ENCODE data around the gene SAPCD1. TPM values are rescaled to one million over a fixed set of nuclear protein-coding genes. Genes with fewer than 3 reads are reported as not detected.

The SAPCD1 gene
- total RNA-seq, 2 donors from 2014 or later: 9.2 to 25.2 TPM

DNA sequence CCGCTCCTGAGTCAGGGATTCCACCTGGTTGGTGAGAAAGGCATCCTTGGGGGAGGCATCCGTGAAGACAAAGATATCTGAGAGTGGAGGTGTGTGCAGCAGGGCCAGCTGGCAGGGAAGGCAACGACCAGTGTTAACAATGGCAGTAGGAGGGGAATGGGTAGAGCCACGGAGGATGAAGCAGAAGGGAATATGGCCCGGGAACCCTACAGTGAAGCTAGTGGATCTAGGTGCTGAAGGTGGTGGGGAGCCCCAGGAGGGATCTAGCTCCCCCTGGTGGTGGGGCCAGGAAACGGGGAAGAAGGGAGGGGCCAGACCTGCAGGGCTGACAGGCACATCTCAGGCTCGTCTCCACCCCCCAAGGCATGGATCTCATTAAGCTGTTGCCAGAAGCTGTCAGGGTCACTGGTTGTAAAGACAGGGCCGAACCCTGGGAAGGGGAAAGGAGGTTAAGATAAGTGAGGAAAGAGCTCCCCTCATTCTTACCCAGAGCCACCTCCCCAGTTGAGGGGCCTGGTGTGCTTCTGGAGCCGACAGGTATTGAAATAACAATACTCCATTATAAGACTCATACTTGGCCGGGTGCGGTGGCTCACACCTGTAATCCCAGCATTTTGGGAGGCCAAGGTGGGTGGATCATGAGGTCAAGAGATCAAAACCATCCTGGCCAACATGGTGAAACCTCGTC lies 7.4 kb downstream of the SAPCD1 start:
- no peaks in the 10 kb centered on the region for H3K27me3 Mint-ChIP-seq
- no peaks in the 10 kb centered on the region for H3K9me3 Mint-ChIP-seq
- H3K27ac Mint-ChIP-seq: peak overlapping the region; percentile 50 to 65
- DNase-seq (ENCODE audit: low spot score) (peak; percentile 83), ATAC-seq (peak; percentile 85 to 91)
- H3K4me3 Mint-ChIP-seq: no peak overlapping the region
- peaks cover 17% of the 10 kb centered on the region in 2 donors for H3K4me1 Mint-ChIP-seq (ENCODE audit: low read depth in 2 of 2)
- H3K36me3 Mint-ChIP-seq: no peaks in the 10 kb centered on the region

DNA sequence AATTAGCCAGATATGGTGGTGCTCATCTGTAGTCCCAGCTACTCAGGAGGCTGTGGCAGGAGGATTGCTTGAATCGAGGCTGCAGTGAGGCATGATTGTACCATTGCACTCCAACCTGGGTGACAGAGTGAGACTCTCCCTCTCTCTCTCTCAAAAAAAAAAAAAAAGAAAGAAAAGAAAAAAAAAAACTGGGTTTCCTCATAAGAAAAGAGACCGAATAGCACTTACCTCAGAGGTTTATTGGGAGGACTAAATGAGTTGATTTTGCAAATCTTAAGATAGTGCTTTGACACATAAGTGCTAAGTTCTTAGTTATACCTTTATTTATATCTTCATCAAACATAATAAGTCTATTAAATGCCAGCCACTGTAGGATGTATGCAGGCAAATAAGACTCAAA lies 8.4 kb downstream of the SAPCD1 start:
- Mint-ChIP-seq H3K9me3 (no peaks in the 10 kb centered on the region), H3K27me3 (no peaks in the 10 kb centered on the region), H3K4me1 (ENCODE audit: low read depth in 2 of 2) (peaks cover 17 to 19% of the 10 kb centered on the region in 2 donors), H3K27ac (no peak overlapping the region), H3K4me3 (no peak overlapping the region), H3K36me3 (no peaks in the 10 kb centered on the region)
- ATAC-seq: no peak
- DNase-seq (ENCODE audit: low spot score): no peak

DNA sequence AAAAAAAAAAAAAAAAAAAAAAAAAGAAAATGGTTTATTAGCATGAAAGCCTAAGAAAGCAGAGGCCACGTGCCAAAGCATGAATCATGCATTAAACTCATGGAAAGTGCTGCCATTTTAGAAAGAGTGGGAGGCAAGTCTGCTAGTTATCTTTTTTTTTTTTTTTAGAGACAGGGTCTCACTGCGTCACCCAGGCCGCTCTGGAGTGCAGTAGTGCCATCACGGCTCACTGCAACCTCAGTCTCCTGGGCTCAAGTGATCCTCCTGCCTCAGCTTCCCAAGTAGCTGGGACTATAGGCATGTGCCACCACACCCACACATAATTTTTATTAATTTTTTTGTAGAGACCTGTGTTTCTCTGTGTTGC lies 9.5 kb downstream of the SAPCD1 start:
- no peaks in the 10 kb centered on the region for H3K36me3 Mint-ChIP-seq
- DNase-seq (ENCODE audit: low spot score): no peak
- no peaks in the 10 kb centered on the region for H3K9me3 Mint-ChIP-seq
- no peak overlapping the region for H3K4me3 Mint-ChIP-seq
- no peak overlapping the region for H3K27ac Mint-ChIP-seq
- H3K27me3 Mint-ChIP-seq: no peaks in the 10 kb centered on the region
- no peak for ATAC-seq
- H3K4me1 Mint-ChIP-seq (ENCODE audit: low read depth in 2 of 2): peaks cover 23 to 24% of the 10 kb centered on the region in 2 donors

DNA sequence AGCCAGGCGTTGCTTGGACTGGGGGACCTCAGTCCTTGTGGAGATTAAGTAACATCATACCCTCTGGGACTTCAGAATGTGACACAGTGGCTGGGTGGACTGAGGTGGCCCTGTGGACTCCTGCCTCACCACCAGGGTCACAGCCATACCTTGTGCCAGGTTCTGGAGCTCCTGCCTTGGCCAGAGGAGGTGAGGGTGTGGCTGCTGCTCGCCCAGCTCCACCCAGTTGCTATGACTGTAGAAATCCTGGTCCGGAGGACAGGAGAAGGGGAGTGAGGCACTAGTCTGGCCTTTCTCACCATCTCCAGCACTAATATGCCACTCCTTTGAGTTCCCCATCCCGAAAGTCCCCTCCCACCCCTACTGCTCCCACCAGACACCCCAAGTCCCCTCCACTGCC lies 12.7 kb downstream of the SAPCD1 start:
- DNase-seq (ENCODE audit: low spot score) (no peak), ATAC-seq (no peak)
- Mint-ChIP-seq H3K4me3 (no peak overlapping the region), H3K27ac (peak overlapping the region in 1 of 2 donors; percentile 79), H3K36me3 (no peaks in the 10 kb centered on the region), H3K9me3 (no peaks in the 10 kb centered on the region), H3K27me3 (no peaks in the 10 kb centered on the region), H3K4me1 (ENCODE audit: low read depth in 2 of 2) (peaks cover 23 to 24% of the 10 kb centered on the region in 2 donors)

DNA sequence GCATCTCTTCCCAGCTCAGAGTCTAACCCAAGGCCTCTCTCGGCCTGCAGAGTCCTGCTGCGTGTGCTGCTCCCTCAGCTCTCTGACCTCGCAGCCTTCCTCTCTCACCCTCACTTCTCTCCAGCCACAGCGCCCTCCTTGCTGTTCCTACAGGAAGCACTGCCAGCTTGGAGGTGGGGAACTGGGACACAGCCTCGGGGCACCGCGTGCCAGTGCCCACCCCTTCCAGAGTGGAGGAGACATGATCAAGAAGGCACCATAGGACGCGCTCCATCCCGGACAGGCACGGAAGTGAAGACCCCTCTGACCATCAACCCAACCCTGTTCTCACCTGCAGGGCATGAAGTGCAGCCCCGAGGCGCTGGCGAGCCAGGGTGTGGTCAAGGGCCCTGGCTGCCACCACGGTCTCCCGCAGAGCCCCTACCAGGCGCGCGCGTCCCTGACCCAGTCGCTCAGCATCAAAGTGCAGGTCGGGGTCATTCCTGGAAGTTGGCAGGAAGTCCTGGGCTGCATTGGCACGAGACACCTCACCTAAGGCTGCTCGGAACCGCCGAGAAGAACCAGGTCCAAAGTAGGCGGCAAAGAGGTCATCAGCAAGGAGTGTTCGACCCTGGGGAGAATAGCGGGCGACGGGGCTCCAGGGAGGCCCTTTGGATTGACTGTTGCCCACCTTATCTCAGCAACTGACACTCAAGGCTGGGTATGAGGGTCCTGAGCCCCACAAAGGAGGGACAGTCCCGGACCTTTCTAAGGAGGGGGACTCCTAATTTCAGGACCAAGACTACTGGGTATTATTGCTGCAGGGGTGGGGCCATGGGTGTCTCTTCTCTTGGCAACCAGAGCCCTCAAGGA lies 13.4 kb downstream of the SAPCD1 start:
- H3K4me3 Mint-ChIP-seq: peak overlapping the region; percentile 16
- DNase-seq (ENCODE audit: low spot score) (no peak), ATAC-seq (no peak)
- no peaks in the 10 kb centered on the region for H3K27me3 Mint-ChIP-seq
- H3K9me3 Mint-ChIP-seq: no peaks in the 10 kb centered on the region
- peak overlapping the region in 1 of 2 donors; percentile 79 for H3K27ac Mint-ChIP-seq
- H3K4me1 Mint-ChIP-seq (ENCODE audit: low read depth in 2 of 2): peaks cover 23 to 24% of the 10 kb centered on the region in 2 donors
- no peaks in the 10 kb centered on the region for H3K36me3 Mint-ChIP-seq

DNA sequence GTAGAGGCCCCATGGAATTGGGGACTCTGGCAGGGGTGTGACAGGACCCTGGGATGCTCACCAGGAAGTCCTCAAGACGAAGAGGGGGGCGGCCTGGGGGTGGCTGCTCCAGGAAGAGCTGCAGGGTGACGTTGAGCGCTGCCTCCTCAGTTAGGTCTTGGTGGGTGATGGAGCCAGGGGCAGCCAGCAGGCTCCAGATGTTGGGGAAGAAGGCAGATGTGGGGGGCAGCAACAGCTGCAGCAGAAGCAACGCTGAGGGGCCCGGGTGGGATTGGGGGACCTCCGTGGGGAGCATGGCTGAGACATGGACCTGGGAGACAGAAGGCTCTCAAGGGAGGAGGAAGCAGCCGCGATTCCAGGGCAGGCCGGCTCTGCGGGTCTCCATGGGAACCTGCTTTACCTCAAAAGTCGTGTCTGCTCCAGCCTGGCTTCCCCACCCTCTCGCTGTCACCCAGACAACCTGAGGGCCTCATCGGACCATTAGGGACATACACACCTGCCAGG lies 14.1 kb downstream of the SAPCD1 start:
- no peaks in the 10 kb centered on the region for H3K9me3 Mint-ChIP-seq
- ATAC-seq (no peak), DNase-seq (ENCODE audit: low spot score) (no peak)
- no peaks in the 10 kb centered on the region for H3K36me3 Mint-ChIP-seq
- peak overlapping the region; percentile 16 for H3K4me3 Mint-ChIP-seq
- peaks cover 18 to 19% of the 10 kb centered on the region in 2 donors for H3K4me1 Mint-ChIP-seq (ENCODE audit: low read depth in 2 of 2)
- H3K27me3 Mint-ChIP-seq: no peaks in the 10 kb centered on the region
- peak overlapping the region in 1 of 2 donors; percentile 79 for H3K27ac Mint-ChIP-seq

DNA sequence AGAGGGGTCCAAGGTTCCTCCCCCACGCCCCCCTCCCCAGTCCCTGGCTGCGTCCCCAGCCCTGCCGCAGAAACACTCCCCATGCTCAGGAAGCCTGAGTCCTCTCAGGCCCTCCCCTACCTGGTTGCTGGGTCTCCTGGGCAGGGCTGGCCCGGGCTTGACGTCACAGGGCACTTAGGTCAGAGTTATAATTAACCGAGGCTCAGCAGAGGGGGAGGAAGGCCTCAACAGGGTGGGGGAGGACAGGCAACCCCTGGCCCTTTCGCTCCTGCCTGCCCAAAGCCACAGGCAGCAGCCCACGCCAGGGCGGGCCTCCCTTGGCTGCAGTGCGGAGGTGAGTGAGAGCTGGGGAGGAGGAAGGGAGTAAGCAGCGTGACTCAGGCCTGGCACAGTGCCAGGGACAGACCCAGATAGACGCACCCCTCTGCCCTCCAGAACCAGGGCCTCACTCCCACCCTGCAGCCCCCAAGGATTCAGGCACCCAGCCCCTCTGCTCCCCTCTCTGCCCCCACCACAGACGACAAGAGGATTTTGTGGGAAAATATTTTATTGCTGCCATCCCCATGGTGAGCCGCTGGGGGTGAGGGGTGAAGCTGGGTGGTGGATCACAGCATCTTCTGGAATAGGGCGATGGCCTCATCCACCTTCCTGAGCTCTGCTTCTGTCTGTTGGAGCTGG lies 14.7 kb downstream of the SAPCD1 start, which contains the start of gene VWA7:
Gene VWA7 (minus strand): TSS at position 340 of the 678 bp plus-strand sequence. CDS start 549 bp downstream, outside the sequence.
- H3K27ac Mint-ChIP-seq: peak within 1 kb of the TSS; percentile 16 to 79
- no peaks in the 10 kb centered on the region for H3K9me3 Mint-ChIP-seq
- peak; percentile 84 to 85 for ATAC-seq

DNA sequence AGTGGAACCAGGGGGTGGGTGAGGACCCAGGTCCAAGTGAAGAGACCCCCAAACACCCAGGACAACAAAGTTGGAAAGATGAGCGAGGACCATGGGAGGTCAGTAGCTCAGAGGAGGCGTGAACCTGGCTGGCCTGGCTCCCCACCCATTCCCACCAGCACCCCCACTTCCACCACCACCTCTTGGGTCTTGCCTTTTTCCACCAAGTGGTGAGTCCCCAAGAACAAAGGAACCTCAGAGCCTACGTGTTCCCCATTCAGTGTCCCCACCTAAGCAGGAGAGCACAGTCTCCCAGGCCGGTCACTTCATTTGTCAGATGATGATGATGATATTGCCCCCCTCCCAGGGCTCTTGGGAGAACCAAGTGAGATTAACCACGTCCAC lies 15.2 kb downstream of the SAPCD1 start:
- no peaks in the 10 kb centered on the region for H3K36me3 Mint-ChIP-seq
- no peaks in the 10 kb centered on the region for H3K9me3 Mint-ChIP-seq
- H3K27me3 Mint-ChIP-seq: no peaks in the 10 kb centered on the region
- no peak overlapping the region for H3K4me3 Mint-ChIP-seq
- peak overlapping the region; percentile 16 to 79 for H3K27ac Mint-ChIP-seq
- DNase-seq (ENCODE audit: low spot score): no peak
- no peak for ATAC-seq
- peaks cover 17 to 18% of the 10 kb centered on the region in 2 donors for H3K4me1 Mint-ChIP-seq (ENCODE audit: low read depth in 2 of 2)

More for the DNA sequence above, 14.7 kb downstream of the SAPCD1 start, which contains the start of gene VWA7:
- peak; percentile 71 for DNase-seq (ENCODE audit: low spot score)
- H3K4me1 Mint-ChIP-seq (ENCODE audit: low read depth in 2 of 2): peaks cover 18 to 19% of the 10 kb centered on the region in 2 donors
- no peaks in the 10 kb centered on the region for H3K27me3 Mint-ChIP-seq
- H3K36me3 Mint-ChIP-seq: no peaks in the 10 kb centered on the region
- H3K4me3 Mint-ChIP-seq: peak within 1 kb of the TSS; percentile 16

DNA sequence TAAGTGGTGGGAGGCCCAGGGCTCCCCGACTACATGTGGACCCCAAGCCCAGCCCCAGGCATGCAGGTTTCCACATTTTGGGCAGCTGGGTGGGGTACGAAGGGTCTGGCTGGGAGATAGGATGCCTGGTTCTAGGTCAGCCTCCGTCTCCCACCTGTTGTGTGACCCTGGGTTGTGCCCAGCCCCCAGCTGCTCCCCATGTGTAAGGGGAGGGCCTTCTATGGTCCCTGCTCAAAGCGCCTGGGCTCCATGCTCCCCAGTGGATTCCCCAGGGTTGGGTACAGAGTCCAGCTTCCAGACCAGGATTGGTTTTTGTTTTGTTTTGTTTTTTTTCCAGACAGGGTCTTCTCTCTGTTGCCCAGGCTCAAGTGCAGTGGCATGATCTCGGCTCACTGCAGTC lies 15.7 kb downstream of the SAPCD1 start:
- Mint-ChIP-seq H3K27me3 (no peaks in the 10 kb centered on the region), H3K4me1 (ENCODE audit: low read depth in 2 of 2) (peaks cover 14% of the 10 kb centered on the region in 2 donors), H3K9me3 (no peaks in the 10 kb centered on the region), H3K4me3 (no peak overlapping the region), H3K36me3 (no peaks in the 10 kb centered on the region), H3K27ac (peak overlapping the region in 1 of 2 donors; percentile 79)
- ATAC-seq (no peak), DNase-seq (ENCODE audit: low spot score) (no peak)

DNA sequence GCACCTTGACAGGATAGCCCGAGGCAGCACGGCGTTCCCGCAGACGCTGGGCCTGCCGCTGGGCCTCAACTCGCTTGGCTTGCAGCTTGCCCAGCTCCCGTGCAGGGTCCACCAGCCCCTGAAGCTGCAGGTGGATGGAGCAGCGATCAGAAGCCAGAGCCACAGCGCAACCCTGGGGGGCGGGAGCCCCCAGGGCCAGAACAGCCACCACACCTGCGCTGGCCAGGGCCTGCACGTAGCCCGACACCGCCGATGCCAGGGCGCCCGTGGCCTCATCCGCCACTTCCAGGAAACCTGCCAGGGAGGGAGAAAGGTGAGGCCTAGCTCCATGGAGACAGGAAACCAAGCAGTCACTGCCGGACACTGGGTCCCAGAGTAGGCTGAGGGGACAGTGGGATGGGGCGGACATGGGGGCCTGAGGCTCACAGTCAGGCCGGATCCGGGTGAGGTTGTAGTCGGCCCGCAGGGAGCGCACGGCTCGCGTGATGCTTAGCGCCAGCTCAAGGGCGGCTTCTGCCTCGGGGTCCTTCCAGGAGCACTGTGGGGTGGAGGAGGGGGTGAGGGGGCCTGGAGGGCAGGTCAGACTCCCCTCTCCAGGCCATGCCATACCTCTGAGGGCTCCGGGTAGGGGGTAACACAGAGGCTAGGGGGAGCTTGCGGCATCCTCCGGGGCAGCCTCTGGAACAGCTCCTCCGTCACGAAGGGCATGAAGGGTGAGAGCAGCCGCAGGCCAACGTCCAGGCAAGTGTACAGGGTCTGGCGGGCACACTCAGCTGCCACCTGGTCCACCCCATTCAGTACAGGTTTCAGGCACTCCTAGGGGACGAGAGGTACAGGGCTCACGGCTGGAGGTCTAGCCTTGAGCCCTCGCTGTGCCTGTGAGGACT lies 16.8 kb downstream of the SAPCD1 start:
- Mint-ChIP-seq H3K27ac (no peak overlapping the region), H3K9me3 (no peaks in the 10 kb centered on the region), H3K4me3 (no peak overlapping the region), H3K27me3 (no peaks in the 10 kb centered on the region), H3K4me1 (ENCODE audit: low read depth in 2 of 2) (peaks cover 14% of the 10 kb centered on the region in 2 donors), H3K36me3 (no peaks in the 10 kb centered on the region)
- DNase-seq (ENCODE audit: low spot score) (no peak), ATAC-seq (no peak)

DNA sequence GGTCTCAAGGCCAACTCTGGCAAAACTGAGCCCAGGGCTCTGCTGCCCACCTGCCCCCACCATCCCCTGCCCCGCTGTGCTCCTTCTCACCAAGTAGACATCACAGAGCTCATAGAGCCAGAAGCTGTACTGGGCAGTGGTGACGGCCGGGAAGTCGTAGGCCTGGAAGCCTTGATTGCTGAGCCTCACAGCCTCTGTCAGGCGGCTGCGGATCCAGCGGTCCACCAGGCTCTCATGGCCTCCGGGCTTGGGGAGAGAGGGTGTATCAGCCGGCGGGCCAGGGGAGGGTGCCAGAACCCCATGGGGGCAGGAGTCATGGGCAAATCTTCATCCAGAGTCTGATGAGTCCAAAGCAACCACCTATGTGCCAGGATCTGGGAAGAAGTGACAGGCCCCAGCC lies 17.5 kb downstream of the SAPCD1 start:
- no peaks in the 10 kb centered on the region for H3K9me3 Mint-ChIP-seq
- no peak overlapping the region for H3K4me3 Mint-ChIP-seq
- H3K27ac Mint-ChIP-seq: no peak overlapping the region
- ATAC-seq (no peak), DNase-seq (ENCODE audit: low spot score) (no peak)
- peaks cover 14% of the 10 kb centered on the region in 2 donors for H3K4me1 Mint-ChIP-seq (ENCODE audit: low read depth in 2 of 2)
- H3K36me3 Mint-ChIP-seq: no peaks in the 10 kb centered on the region
- H3K27me3 Mint-ChIP-seq: no peaks in the 10 kb centered on the region

DNA sequence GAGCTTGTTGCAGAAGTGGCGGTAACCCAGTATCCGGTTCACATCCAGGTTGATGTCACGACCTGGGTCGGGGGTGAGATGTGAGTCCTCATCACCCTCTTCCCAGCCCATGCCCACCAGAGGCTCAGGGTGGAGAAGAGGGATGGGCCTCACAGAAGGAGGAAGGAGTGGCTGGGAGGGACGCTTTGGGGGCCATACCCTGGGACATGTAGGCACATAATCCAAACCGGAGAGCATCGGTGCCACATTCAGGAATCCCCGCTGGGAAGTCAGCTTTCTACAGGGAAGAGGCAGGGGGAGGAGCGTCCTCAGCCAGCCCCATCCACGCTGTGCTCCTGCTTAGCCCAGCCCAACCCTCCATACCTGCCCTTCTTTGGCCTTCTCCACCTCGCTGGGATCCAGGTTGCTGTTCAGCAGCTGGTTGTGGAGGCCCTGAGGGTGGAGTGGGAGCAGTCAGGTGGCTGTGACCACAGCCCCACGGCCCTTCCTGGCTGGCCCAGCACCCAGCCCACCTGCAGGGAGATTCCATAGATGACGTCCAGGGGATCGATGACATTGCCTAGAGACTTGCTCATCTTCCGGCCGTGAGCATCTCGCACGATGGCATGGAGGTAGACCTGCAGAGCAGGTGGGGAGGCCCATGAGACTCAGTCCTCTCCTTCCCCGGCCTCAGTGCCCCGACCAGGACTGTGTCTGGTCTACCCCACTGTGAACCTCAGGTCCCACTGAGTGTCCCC lies 18.2 kb downstream of the SAPCD1 start:
- Mint-ChIP-seq H3K9me3 (no peaks in the 10 kb centered on the region), H3K27me3 (no peaks in the 10 kb centered on the region), H3K4me3 (no peak overlapping the region), H3K4me1 (ENCODE audit: low read depth in 2 of 2) (peaks cover 10 to 14% of the 10 kb centered on the region in 2 donors), H3K27ac (no peak overlapping the region), H3K36me3 (no peaks in the 10 kb centered on the region)
- no peak for ATAC-seq
- no peak for DNase-seq (ENCODE audit: low spot score)

Measured in natural killer cell treated with Interleukin-12 subunit alpha and Interleukin-12 subunit beta and Interleukin-15 and Interleukin-18, amount 100 ng/mL, for 72 hours (primary cell).